ENCODE results near the gene IGFLR1.
"Not testable (repeated sequence)": the region's sequence is repeated elsewhere in the genome, so short reads cannot be mapped to it uniquely, and the experiment has no call there.

IGFLR1 gene

DNA sequence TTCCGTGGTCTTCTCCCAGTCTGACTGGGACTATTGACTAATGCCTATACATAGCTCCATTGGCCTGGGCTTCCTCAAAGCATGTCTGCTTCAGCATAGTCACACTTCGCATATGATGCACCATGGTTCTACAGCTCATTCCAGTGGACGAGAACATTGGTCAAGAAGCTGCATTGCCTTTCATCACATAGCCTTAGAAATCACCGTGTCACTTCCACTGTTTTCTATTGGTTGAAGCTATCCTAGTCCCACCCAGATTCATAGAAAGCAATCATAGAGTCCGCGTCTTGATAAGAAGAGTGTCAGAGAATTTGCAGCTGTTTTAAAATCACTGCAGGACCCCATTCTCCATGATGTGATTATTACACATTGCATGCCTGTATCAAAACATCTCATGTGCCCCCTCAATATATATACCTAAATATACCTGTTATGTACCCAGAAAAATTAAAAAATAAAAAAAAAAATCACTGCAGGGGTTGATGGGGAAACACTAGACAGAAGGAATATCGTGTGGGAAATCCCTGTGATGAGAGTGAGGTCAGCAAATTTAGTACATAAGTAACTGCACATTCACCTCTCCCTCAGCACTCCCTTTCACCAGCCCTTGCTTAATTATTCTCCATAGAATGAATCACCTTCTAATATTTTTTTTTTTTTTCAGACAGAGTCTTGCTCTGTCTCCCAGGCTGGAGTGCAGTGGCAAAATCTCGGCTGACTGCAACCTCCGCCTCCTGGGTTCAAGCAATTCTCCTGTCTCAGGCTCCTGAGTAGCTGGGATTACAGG lies 31.0 kb upstream of the IGFLR1 start:
- Histone ChIP-seq H3K27ac (ENCODE audit: low read depth, low read length, poor library complexity, severe bottlenecking) (no peak overlapping the region), H2AFZ (ENCODE audit: low read length) (no peak overlapping the region), H3K79me2 (ENCODE audit: insufficient read depth, low read length) (no peaks in the 10 kb centered on the region), H3F3A (ENCODE audit: insufficient read depth, low read length) (no peaks in the 10 kb centered on the region), H3K4me1 (ENCODE audit: insufficient read depth, low read length, severe bottlenecking) (peaks cover 19% of the 10 kb centered on the region), H3K9ac (ENCODE audit: low read length) (no peak overlapping the region), H4K20me1 (ENCODE audit: insufficient read depth, low read length) (no peaks in the 10 kb centered on the region), H3K9me3 (ENCODE audit: low read length) (no peaks in the 10 kb centered on the region), H3K4me3 (ENCODE audit: low read depth, low read length, poor library complexity, severe bottlenecking) (no peak overlapping the region), H3K4me2 (ENCODE audit: low read length) (no peak overlapping the region), H3K9me2 (ENCODE audit: low read depth, low read length) (no peaks in the 10 kb centered on the region), H3K36me3 (ENCODE audit: insufficient read depth, low read length) (peaks cover 7% of the 10 kb centered on the region), H3K27me3 (ENCODE audit: insufficient read depth, low read length) (no peaks in the 10 kb centered on the region)
- TF ChIP-seq CTCF (IDR thresholded peaks at IDR 0.05; ENCODE audit: low read length) (no peak), EZH2 (IDR thresholded peaks at IDR 0.05; ENCODE audit: borderline replicate concordance, low read length) (no peak)

- not testable (repeated sequence) for H3K27me3 ChIP-seq (ENCODE audit: insufficient read depth, low read length); H3K79me2 ChIP-seq (ENCODE audit: insufficient read depth, low read length); H2AFZ ChIP-seq (ENCODE audit: low read length); H3K4me3 ChIP-seq (ENCODE audit: low read depth, low read length, poor library complexity, severe bottlenecking); H4K20me1 ChIP-seq (ENCODE audit: insufficient read depth, low read length); H3K4me2 ChIP-seq (ENCODE audit: low read length); H3K27ac ChIP-seq (ENCODE audit: low read depth, low read length, poor library complexity, severe bottlenecking); H3F3A ChIP-seq (ENCODE audit: insufficient read depth, low read length); H3K9me3 ChIP-seq (ENCODE audit: low read length); H3K9ac ChIP-seq (ENCODE audit: low read length); H3K36me3 ChIP-seq (ENCODE audit: insufficient read depth, low read length); H3K9me2 ChIP-seq (ENCODE audit: low read depth, low read length)
- peaks cover 19% of the 10 kb centered on the region for H3K4me1 ChIP-seq (ENCODE audit: insufficient read depth, low read length, severe bottlenecking)
Observed at GRCh38 chr19:35772362-35772761, 30.1 kb upstream of the IGFLR1 start.

- Histone ChIP-seq H3F3A (ENCODE audit: insufficient read depth, low read length) (no peaks in the 10 kb centered on the region), H3K9me2 (ENCODE audit: low read depth, low read length) (no peaks in the 10 kb centered on the region), H3K36me3 (ENCODE audit: insufficient read depth, low read length) (peaks cover 18% of the 10 kb centered on the region), H3K4me1 (ENCODE audit: insufficient read depth, low read length, severe bottlenecking) (no peaks in the 10 kb centered on the region), H3K4me3 (ENCODE audit: low read depth, low read length, poor library complexity, severe bottlenecking) (no peak overlapping the region), H3K4me2 (ENCODE audit: low read length) (no peak overlapping the region), H3K27me3 (ENCODE audit: insufficient read depth, low read length) (no peaks in the 10 kb centered on the region), H2AFZ (ENCODE audit: low read length) (no peak overlapping the region), H3K9ac (ENCODE audit: low read length) (no peak overlapping the region), H3K9me3 (ENCODE audit: low read length) (no peaks in the 10 kb centered on the region), H4K20me1 (ENCODE audit: insufficient read depth, low read length) (no peaks in the 10 kb centered on the region), H3K27ac (ENCODE audit: low read depth, low read length, poor library complexity, severe bottlenecking) (no peak overlapping the region), H3K79me2 (ENCODE audit: insufficient read depth, low read length) (no peaks in the 10 kb centered on the region)
- no peak for TF ChIP-seq EZH2 (IDR thresholded peaks at IDR 0.05; ENCODE audit: borderline replicate concordance, low read length)
- no peak for TF ChIP-seq CTCF (IDR thresholded peaks at IDR 0.05; ENCODE audit: low read length)
Observed at GRCh38 chr19:35768082-35768421, 25.8 kb upstream of the IGFLR1 start.

Data from OCI-LY1 (cell line).